ENCODE measurements around the gene WNT3A.
"Not testable (repeated sequence)": the region's sequence is repeated elsewhere in the genome, so short reads cannot be mapped to it uniquely, and the experiment has no call there.

Gene WNT3A

GRCh38 chr1:228006786-228007048 is at the start of gene WNT3A:
WNT3A (plus strand) TSS chr1:228006998; CDS start chr1:228007129, 131 bp downstream.
- H3K27ac Mint-ChIP-seq = no peak within 1 kb of the TSS
- peaks cover 4% of the 10 kb centered on the region for H3K4me1 Mint-ChIP-seq (ENCODE audit: low read depth)
- peaks cover 43% of the 10 kb centered on the region for H3K27me3 Mint-ChIP-seq
- no peaks in the 10 kb centered on the region for H3K36me3 Mint-ChIP-seq (ENCODE audit: low read depth)
- no peaks in the 10 kb centered on the region for H3K9me3 Mint-ChIP-seq
- peak within 1 kb of the TSS; percentile 42 for H3K4me3 Mint-ChIP-seq

GRCh38 chr1:227958617-227959324 is 48.0 kb upstream of the WNT3A start:
- Mint-ChIP-seq H3K27ac (no peak overlapping the region), H3K27me3 (peaks cover 33% of the 10 kb centered on the region), H3K4me3 (no peak overlapping the region), H3K9me3 (no peaks in the 10 kb centered on the region), H3K4me1 (ENCODE audit: low read depth) (peaks cover 2% of the 10 kb centered on the region), H3K36me3 (ENCODE audit: low read depth) (no peaks in the 10 kb centered on the region)

- Mint-ChIP-seq H3K27ac (no peak overlapping the region), H3K36me3 (ENCODE audit: low read depth) (no peaks in the 10 kb centered on the region), H3K27me3 (peaks cover 31% of the 10 kb centered on the region), H3K9me3 (no peaks in the 10 kb centered on the region), H3K4me1 (ENCODE audit: low read depth) (no peaks in the 10 kb centered on the region), H3K4me3 (no peak overlapping the region)
Observed at GRCh38 chr1:227959325-227959860, 47.4 kb upstream of the WNT3A start.

GRCh38 chr1:227961651-227962466 is 44.9 kb upstream of the WNT3A start:
- no peaks in the 10 kb centered on the region for H3K9me3 Mint-ChIP-seq
- H3K4me1 Mint-ChIP-seq (ENCODE audit: low read depth) = no peaks in the 10 kb centered on the region
- no peaks in the 10 kb centered on the region for H3K36me3 Mint-ChIP-seq (ENCODE audit: low read depth)
- no peak overlapping the region for H3K4me3 Mint-ChIP-seq
- no peak overlapping the region for H3K27ac Mint-ChIP-seq
- peaks cover 12% of the 10 kb centered on the region for H3K27me3 Mint-ChIP-seq

GRCh38 chr1:227966733-227967132 is 40.1 kb upstream of the WNT3A start:
- not testable (repeated sequence) for H3K4me1 Mint-ChIP-seq (ENCODE audit: low read depth); H3K36me3 Mint-ChIP-seq (ENCODE audit: low read depth); H3K27me3 Mint-ChIP-seq; H3K9me3 Mint-ChIP-seq; H3K4me3 Mint-ChIP-seq; H3K27ac Mint-ChIP-seq

GRCh38 chr1:227967815-227968214 is 39.0 kb upstream of the WNT3A start:
- not testable (repeated sequence) for H3K27ac Mint-ChIP-seq

GRCh38 chr1:227970076-227970995 is 36.5 kb upstream of the WNT3A start:
- H3K9me3 Mint-ChIP-seq; H3K4me1 Mint-ChIP-seq (ENCODE audit: low read depth); H3K27me3 Mint-ChIP-seq; H3K36me3 Mint-ChIP-seq (ENCODE audit: low read depth); H3K27ac Mint-ChIP-seq; H3K4me3 Mint-ChIP-seq: not testable (repeated sequence)

More at GRCh38 chr1:227967815-227968214, 39.0 kb upstream of the WNT3A start:
- not testable (repeated sequence) for H3K4me1 Mint-ChIP-seq (ENCODE audit: low read depth); H3K27me3 Mint-ChIP-seq; H3K4me3 Mint-ChIP-seq; H3K9me3 Mint-ChIP-seq; H3K36me3 Mint-ChIP-seq (ENCODE audit: low read depth)

GRCh38 chr1:227971216-227971615 is 35.6 kb upstream of the WNT3A start:
- not testable (repeated sequence) for H3K4me3 Mint-ChIP-seq; H3K36me3 Mint-ChIP-seq (ENCODE audit: low read depth); H3K4me1 Mint-ChIP-seq (ENCODE audit: low read depth); H3K27ac Mint-ChIP-seq; H3K27me3 Mint-ChIP-seq; H3K9me3 Mint-ChIP-seq

- not testable (repeated sequence) for H3K27me3 Mint-ChIP-seq; H3K27ac Mint-ChIP-seq; H3K4me3 Mint-ChIP-seq; H3K36me3 Mint-ChIP-seq (ENCODE audit: low read depth); H3K4me1 Mint-ChIP-seq (ENCODE audit: low read depth); H3K9me3 Mint-ChIP-seq
Observed at GRCh38 chr1:227971643-227972282, 35.0 kb upstream of the WNT3A start.

- H3K9me3 Mint-ChIP-seq; H3K4me3 Mint-ChIP-seq; H3K27me3 Mint-ChIP-seq; H3K36me3 Mint-ChIP-seq (ENCODE audit: low read depth); H3K27ac Mint-ChIP-seq; H3K4me1 Mint-ChIP-seq (ENCODE audit: low read depth): not testable (repeated sequence)
Observed at GRCh38 chr1:227972283-227972679, 34.5 kb upstream of the WNT3A start.

GRCh38 chr1:227972843-227973374 is 33.9 kb upstream of the WNT3A start:
- H3K4me1 Mint-ChIP-seq (ENCODE audit: low read depth); H3K27ac Mint-ChIP-seq; H3K9me3 Mint-ChIP-seq; H3K36me3 Mint-ChIP-seq (ENCODE audit: low read depth); H3K27me3 Mint-ChIP-seq; H3K4me3 Mint-ChIP-seq: not testable (repeated sequence)

- not testable (repeated sequence) for H3K27me3 Mint-ChIP-seq; H3K36me3 Mint-ChIP-seq (ENCODE audit: low read depth); H3K4me3 Mint-ChIP-seq; H3K9me3 Mint-ChIP-seq; H3K27ac Mint-ChIP-seq; H3K4me1 Mint-ChIP-seq (ENCODE audit: low read depth)
Observed at GRCh38 chr1:227973724-227974288, 33.0 kb upstream of the WNT3A start.

- H3K27ac Mint-ChIP-seq; H3K4me1 Mint-ChIP-seq (ENCODE audit: low read depth); H3K36me3 Mint-ChIP-seq (ENCODE audit: low read depth); H3K9me3 Mint-ChIP-seq; H3K4me3 Mint-ChIP-seq; H3K27me3 Mint-ChIP-seq: not testable (repeated sequence)
Observed at GRCh38 chr1:227975583-227976283, 31.1 kb upstream of the WNT3A start.

- Mint-ChIP-seq H3K27me3 (peaks cover 45% of the 10 kb centered on the region), H3K4me3 (no peak overlapping the region), H3K4me1 (ENCODE audit: low read depth) (no peaks in the 10 kb centered on the region), H3K36me3 (ENCODE audit: low read depth) (no peaks in the 10 kb centered on the region), H3K9me3 (peaks cover 5% of the 10 kb centered on the region), H3K27ac (no peak overlapping the region)
Observed at GRCh38 chr1:227987181-227987580, 19.6 kb upstream of the WNT3A start.

Measured in stimulated activated naive CD8-positive, alpha-beta T cell treated with anti-CD3 and anti-CD28 coated beads, Interleukin-15, Interleukin-2, amounts not matched to agents 100 ng/mL and 50 ng/mL, for 24 hours (primary cell).